SU-DHL-6 (cell line): ENCODE measurements around the gene GTF2F2.

Experiments
- H2AFZ ChIP-seq: fragments of 200-600 bp; sonication (generic); 2 replicates; pipeline ENCODE4 v1.6.1; 2014; ENCODE audit warnings: low read depth, mild to moderate bottlenecking, moderate library complexity, mixed read lengths, antibody characterized with exemption, low read length; ENCODE audit not compliant: severe bottlenecking
- H3F3A ChIP-seq: fragments of 200-600 bp; shearing (Covaris generic); 2 replicates; pipeline ENCODE4 v1.6.0; 2016; ENCODE audit warnings: antibody characterized with exemption, mild to moderate bottlenecking; ENCODE audit not compliant: insufficient read depth
- H3K27ac ChIP-seq: fragments of 200-600 bp; sonication (generic); 2 replicates; pipeline ENCODE4 v1.5.1; 2016; ENCODE audit warnings: low read depth, mild to moderate bottlenecking, low read length, moderate library complexity, mixed read lengths
- H3K27me3 ChIP-seq: fragments of 200-600 bp; sonication (generic), shearing (Covaris generic); 2 replicates; pipeline ENCODE4 v1.6.0; 2014; ENCODE audit warnings: mild to moderate bottlenecking, low read length
- H3K36me3 ChIP-seq: fragments of 200-600 bp; sonication (generic); 2 replicates; pipeline ENCODE4 v1.6.1; 2014; ENCODE audit warnings: mild to moderate bottlenecking, low read length, mixed read lengths
- H3K4me2 ChIP-seq: fragments of 300-600, 200-600 bp; shearing (Covaris generic), sonication (generic); 2 replicates; pipeline ENCODE4 v1.6.0; 2014; ENCODE audit warnings: low read length, low read depth, mild to moderate bottlenecking; ENCODE audit not compliant: poor library complexity, severe bottlenecking
- H3K4me3 ChIP-seq: fragments of 200-600 bp; sonication (generic); 2 replicates; pipeline ENCODE4 v1.5.1; 2014; ENCODE audit warnings: antibody characterized with exemption, low read length, mild to moderate bottlenecking, mixed read lengths; ENCODE audit not compliant: insufficient read depth, poor library complexity, severe bottlenecking
- H3K79me2 ChIP-seq: fragments of 200-600 bp; sonication (generic); 2 replicates; pipeline ENCODE4 v1.6.1; 2014; ENCODE audit warnings: mild to moderate bottlenecking, low read length, moderate library complexity; ENCODE audit not compliant: insufficient read depth
- H3K9ac ChIP-seq: fragments of 200-600 bp; sonication (generic); 2 replicates; pipeline ENCODE4 v1.7.0; 2014; ENCODE audit warnings: mild to moderate bottlenecking, low read length
- H3K9me2 ChIP-seq: fragments of 200-600 bp; sonication (generic); replicated peaks from 2 replicates; pipeline ENCODE4 v1.6.1; 2014; ENCODE audit warnings: low read length; ENCODE audit not compliant: insufficient read depth
- H3K9me3 ChIP-seq: fragments of 200-600 bp; sonication (generic); 2 replicates; pipeline ENCODE4 v1.6.1; 2014; ENCODE audit warnings: low read length, mixed read lengths; ENCODE audit not compliant: insufficient read depth
- H4K20me1 ChIP-seq: fragments of 200-600 bp; sonication (generic); 2 replicates; pipeline ENCODE4 v1.6.1; 2014; ENCODE audit warnings: low read depth, mild to moderate bottlenecking, antibody characterized with exemption, low read length, moderate library complexity, mixed read lengths
- CTCF ChIP-seq: fragments of 200-600 bp; sonication (generic); IDR thresholded peaks from one replicate; pipeline ENCODE4 v1.5.1; 2017; ENCODE audit warnings: antibody characterized with exemption, mild to moderate bottlenecking, low read length, moderate library complexity; ENCODE audit not compliant: insufficient read depth, poor library complexity, severe bottlenecking
- EZH2phosphoT487 ChIP-seq: fragments of 200-600 bp; sonication (generic), shearing (Covaris generic); conservative IDR thresholded peaks from 2 replicates; pipeline ENCODE4 v1.6.1; 2018; ENCODE audit warnings: mild to moderate bottlenecking, antibody characterized with exemption, low read length, moderate library complexity, mixed read lengths

GTF2F2 gene

DNA sequence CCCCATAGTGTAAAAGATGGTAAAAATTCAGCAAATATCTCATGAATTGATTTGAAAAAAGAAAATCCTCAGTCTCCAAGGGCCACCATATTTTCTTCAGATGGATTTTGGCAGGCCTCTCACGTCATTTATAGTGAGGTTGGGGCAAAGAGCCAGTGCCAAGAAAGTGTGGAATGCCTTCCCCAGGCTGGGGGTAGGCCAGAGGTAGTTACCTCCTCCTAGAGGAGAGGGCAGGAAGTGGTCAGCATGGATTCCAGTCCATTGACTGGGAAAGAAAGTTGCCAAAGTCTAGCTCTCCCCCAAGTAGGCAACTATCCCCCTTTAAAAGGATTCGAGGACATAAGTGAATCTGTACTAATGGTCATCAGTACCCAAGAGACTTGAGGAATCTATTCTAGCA is 148.9 kb downstream of the GTF2F2 start:
- Histone ChIP-seq H4K20me1 (no peaks in the 10 kb centered on the region), H3K4me2 (no peak overlapping the region), H3K36me3 (peaks cover 9% of the 10 kb centered on the region; the same call in 1 of the 2 replicates), H2AFZ (no peak overlapping the region), H3K79me2 (no peaks in the 10 kb centered on the region), H3K27me3 (no peaks in the 10 kb centered on the region), H3F3A (0 out of 2 replicates have a peak, but pooled peaks cover 9% of the 10 kb centered on the region), H3K9ac (no peak overlapping the region), H3K27ac (no peak overlapping the region), H3K9me2 (no peaks in the 10 kb centered on the region), H3K9me3 (no peaks in the 10 kb centered on the region), H3K4me3 (no peak overlapping the region)
- no peak for TF ChIP-seq CTCF
- no peak for TF ChIP-seq EZH2phosphoT487

GRCh38 chr13:45276913-45277312 is 156.6 kb downstream of the GTF2F2 start:
- Histone ChIP-seq H3K9me3 (0 out of 2 replicates have a peak, but pooled peaks cover 4% of the 10 kb centered on the region), H3K9ac (no peak overlapping the region), H3F3A (no peaks in the 10 kb centered on the region), H3K27ac (no peak overlapping the region), H3K79me2 (no peaks in the 10 kb centered on the region), H3K4me2 (no peak overlapping the region), H3K4me3 (no peak overlapping the region), H3K9me2 (no peaks in the 10 kb centered on the region), H4K20me1 (no peaks in the 10 kb centered on the region), H3K36me3 (no peaks in the 10 kb centered on the region), H3K27me3 (no peaks in the 10 kb centered on the region), H2AFZ (no peak overlapping the region)
- TF ChIP-seq CTCF (no peak), EZH2phosphoT487 (no peak)

GRCh38 chr13:45278096-45278645 is 157.9 kb downstream of the GTF2F2 start:
- H3K79me2 ChIP-seq: no peaks in the 10 kb centered on the region
- H4K20me1 ChIP-seq: no peaks in the 10 kb centered on the region
- H3F3A ChIP-seq: no peaks in the 10 kb centered on the region
- H3K4me2 ChIP-seq: no peak overlapping the region
- H3K36me3 ChIP-seq: no peaks in the 10 kb centered on the region
- TF ChIP-seq CTCF: no peak
- no peak for TF ChIP-seq EZH2phosphoT487
- H3K27me3 ChIP-seq: no peaks in the 10 kb centered on the region
- no peak overlapping the region for H2AFZ ChIP-seq
- H3K27ac ChIP-seq: no peak overlapping the region
- H3K9me2 ChIP-seq: no peaks in the 10 kb centered on the region
- no peak overlapping the region for H3K9ac ChIP-seq
- H3K4me3 ChIP-seq: no peak overlapping the region
- H3K9me3 ChIP-seq: 0 out of 2 replicates have a peak, but pooled peaks cover 4% of the 10 kb centered on the region
